Tongue (tissue), 2 donors: ENCODE measurements around the gene FXYD5. TPM values are rescaled to one million over a fixed set of nuclear protein-coding genes. Genes with fewer than 3 reads are reported as not detected.
"Not testable (repeated sequence)": the region's sequence is repeated elsewhere in the genome, so short reads cannot be mapped to it uniquely, and the experiment has no call there.

Source experiments
- DNase-seq: peaks from one replicate; pipeline ENCODE4 v3.0.0-alpha.2; 2015
- total RNA-seq: library from RNA; depleted of rRNA; stranded (reverse); fragments of >200 nt; gene quantifications from one replicate; pipeline ENCODE4 v1.2.3, GENCODE V29; 2014

FXYD5 gene
- total RNA-seq, 1 donor from 2014 or later: 5.9 TPM

- DNase-seq: no peak
Observed at GRCh38 chr19:35120492-35120891, 34.0 kb upstream of the FXYD5 start.

GRCh38 chr19:35120898-35121297 is 33.6 kb upstream of the FXYD5 start:
- no peak for DNase-seq

- no peak for DNase-seq
Observed at GRCh38 chr19:35122687-35123551, 31.6 kb upstream of the FXYD5 start.

- no peak for DNase-seq
Observed at GRCh38 chr19:35123573-35123972, 31.0 kb upstream of the FXYD5 start.

- peak; percentile 99 for DNase-seq
Observed at GRCh38 chr19:35124098-35125060, 30.2 kb upstream of the FXYD5 start.

GRCh38 chr19:35125270-35125717 is 29.2 kb upstream of the FXYD5 start:
- no peak for DNase-seq

- no peak for DNase-seq
Observed at GRCh38 chr19:35125749-35126623, 28.5 kb upstream of the FXYD5 start.

- DNase-seq: peak; percentile 43
Observed at GRCh38 chr19:35126624-35126959, 27.9 kb upstream of the FXYD5 start.

- DNase-seq: no peak
Observed at GRCh38 chr19:35127871-35128270, 26.7 kb upstream of the FXYD5 start.

GRCh38 chr19:35128398-35129057 is 26.0 kb upstream of the FXYD5 start:
- no peak for DNase-seq

- DNase-seq: not testable (repeated sequence)
Observed at GRCh38 chr19:35129724-35130274, 24.7 kb upstream of the FXYD5 start.

GRCh38 chr19:35130761-35131720 is 23.5 kb upstream of the FXYD5 start:
- no peak for DNase-seq

- DNase-seq: no peak
Observed at GRCh38 chr19:35132254-35132653, 22.3 kb upstream of the FXYD5 start.

- no peak for DNase-seq
Observed at GRCh38 chr19:35133826-35134225, 20.7 kb upstream of the FXYD5 start.

- DNase-seq: peak; percentile 53
Observed at GRCh38 chr19:35134601-35135242, 19.8 kb upstream of the FXYD5 start, which contains the start of gene LGI4. LGI4 (minus strand) TSS chr19:35135059; CDS start chr19:35134680, 379 bp downstream.

- peak; percentile 94 for DNase-seq
Observed at GRCh38 chr19:35135389-35135909, 19.1 kb upstream of the FXYD5 start.

GRCh38 chr19:35136231-35136630 is 18.3 kb upstream of the FXYD5 start:
- DNase-seq: no peak

- no peak for DNase-seq
Observed at GRCh38 chr19:35136977-35137702, 17.4 kb upstream of the FXYD5 start.
